Activated CD4-positive, alpha-beta T cell treated with anti-CD3 and anti-CD28 coated beads, Interleukin-2, Interleukin-4, amounts not matched to agents 100 ng/mL and 50 ng/mL, durations not matched to agents 16 hours and 8 hours (primary cell): ENCODE results near the gene RAF1.
"Not testable (repeated sequence)": the region's sequence is repeated elsewhere in the genome, so short reads cannot be mapped to it uniquely, and the experiment has no call there.

Experiments
- DNase-seq: peaks from one replicate; pipeline ENCODE4 v3.0.0-alpha.2; 2020; ENCODE audit warnings: low spot score

RAF1 gene

DNA sequence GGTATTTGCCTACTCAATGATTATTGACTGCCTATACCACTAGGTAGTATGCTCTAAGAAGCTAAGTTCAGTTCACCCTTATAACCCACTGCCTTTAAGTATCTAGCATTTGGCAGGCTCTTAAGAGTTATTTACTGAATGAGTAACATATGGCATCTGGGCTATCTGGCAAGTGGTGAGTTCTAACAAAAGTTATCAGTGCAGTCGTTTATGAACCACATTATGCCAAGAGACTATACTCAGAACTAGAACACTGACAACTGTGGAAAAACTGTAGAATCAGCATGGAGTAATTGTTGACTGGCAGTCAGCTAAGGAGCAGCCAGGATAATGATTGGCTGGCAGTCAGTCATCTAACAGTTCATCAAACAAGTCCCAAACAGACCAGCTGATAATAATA lies 25.8 kb downstream of the RAF1 start:
- no peak for DNase-seq

DNA sequence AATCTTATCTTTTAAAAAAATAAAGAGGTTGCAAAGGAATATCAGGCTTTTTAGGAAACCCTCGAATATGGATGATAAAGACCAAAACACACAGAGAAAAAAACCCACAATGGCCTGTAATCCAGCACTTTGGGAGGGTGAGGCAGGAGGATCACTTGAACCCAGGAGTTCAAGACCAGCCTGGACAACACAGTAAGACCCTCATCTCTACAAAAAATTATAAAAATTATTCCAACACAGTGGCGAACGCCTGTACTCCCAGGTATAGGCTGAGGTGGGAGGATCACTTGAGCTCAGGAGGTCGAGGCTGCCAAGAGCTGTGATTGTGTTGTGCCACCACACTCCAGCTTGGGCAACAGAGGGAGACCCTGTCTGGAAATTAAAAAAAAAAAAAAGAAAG lies 30.8 kb downstream of the RAF1 start:
- no peak for DNase-seq

DNA sequence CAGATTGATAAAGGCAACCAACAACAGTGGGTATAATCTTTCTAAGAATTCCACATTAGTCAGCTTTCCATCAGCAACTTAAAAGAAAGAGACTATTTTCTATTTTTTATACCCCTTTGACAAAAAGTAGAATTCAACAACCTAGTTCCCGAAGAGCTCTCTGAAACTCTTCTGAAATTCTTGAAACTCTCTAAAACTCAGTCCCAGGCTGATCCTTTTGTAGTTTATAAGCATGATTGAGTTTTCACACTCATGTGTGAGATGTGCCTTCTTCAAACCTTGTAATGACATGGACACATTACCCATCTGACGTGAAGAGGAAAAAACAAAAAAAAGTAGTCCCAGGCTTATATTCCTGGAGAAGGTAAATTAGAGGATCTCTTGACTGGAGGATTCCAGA lies 31.4 kb downstream of the RAF1 start:
- no peak for DNase-seq

DNA sequence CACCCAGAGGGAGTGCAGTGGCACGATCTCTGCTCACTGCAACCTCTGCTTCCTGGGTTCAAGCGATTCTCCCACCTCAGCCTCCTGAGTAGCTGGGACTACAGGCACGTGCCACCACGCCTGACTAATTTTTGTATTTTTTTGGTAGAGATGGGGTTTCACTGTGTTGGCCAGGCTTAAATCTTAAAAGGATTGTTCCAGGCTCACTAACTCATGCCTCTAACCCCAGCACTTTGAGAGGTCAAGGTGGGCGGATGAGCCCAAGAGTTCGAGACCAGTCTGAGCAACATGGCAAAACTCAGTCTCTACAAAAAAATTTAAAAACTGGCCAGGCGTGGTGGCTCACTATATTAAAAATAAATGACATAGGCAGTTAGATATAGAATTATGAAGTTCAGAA lies 33.1 kb downstream of the RAF1 start:
- not testable (repeated sequence) for DNase-seq

DNA sequence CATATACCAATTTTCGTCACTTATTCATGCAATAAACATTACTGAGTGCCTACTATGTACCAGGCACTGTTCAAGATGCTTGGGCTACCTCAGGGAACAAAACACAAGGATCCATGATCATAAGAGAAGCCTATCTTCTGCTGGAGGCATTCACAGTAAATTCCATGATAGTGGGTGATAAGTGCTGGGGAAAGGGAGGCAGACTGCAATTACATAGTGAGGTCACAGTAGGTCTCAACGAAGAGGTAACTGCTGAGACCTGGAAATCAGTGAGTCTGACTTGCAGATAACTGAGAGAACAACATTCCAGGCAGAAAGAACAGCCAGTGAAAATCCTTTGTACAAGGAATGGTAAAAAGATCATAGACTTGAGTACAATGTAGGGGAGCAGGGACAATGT lies 33.6 kb downstream of the RAF1 start:
- no peak for DNase-seq

DNA sequence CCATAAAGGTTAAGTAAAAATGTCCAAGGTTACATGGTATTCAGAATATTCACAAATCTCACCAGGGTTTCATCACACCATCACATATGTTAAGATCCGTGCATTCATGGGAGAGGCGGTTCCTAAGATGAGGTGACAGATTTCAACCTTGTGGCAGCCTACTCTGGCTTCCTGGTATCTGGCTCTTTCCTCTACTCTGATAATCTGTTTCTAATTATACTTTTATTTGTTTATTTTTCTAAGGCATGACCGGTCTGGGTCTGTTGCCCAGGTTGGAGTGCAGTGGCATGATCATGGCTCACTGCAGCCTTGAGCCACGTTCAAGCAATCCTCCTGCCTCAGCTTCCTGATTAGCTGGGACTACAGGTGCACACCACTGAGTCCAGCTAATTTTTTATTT lies 34.4 kb downstream of the RAF1 start:
- no peak for DNase-seq

DNA sequence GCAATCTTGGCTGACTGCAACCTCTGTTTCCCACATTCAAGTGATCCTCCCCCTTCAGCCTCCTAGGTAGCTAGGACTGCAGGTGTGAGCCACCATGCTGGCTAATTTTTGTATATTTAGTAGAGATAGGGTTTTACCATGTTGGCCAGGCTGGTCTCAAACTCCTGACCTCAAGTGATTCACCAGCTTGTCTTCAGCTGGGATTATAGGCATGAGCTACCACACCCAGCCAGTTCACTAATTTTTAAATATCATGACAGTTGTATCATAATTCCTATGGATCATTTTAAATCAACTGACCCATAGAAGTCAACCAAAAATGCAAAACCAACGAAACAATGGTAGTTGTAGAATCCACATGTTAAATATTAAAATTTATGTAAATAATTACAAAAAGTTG lies 35.1 kb downstream of the RAF1 start:
- no peak for DNase-seq

DNA sequence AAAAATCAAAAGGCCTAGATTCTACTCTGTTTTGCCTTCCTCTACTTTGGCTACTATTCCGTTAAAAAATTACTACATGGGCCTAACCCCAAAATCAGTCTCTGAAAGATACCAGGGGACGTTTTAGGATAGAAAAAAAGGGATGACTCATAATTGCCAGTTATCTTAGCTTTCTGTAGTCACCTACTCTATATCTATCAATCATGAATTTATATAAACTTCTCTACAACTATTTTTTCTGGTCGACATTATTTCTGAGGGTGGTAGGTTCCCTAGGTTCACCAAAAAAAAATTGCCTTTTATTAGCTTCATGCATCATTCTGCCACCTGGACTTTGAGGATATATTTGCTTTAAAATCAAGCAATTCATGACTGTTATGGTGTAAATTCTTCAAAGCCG lies 36.5 kb downstream of the RAF1 start:
- DNase-seq, result no peak

DNA sequence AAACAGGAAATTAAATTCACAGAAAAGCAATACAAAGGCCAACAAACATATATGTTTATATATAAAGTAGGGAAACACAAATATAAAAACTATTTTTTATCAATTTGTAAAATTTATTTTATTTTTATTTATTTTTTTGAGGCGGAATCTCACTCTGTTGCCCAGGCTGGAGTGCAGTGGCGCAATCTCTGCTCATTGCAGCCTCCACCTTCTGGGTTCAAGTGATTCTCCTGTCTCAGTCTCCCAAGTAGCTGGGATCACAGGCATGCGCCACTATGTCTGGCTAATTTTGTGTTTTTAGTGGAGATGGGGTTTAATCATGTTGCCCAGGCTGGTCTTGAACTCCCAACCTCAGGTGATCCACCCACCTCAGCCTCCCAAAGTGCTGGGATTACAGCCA lies 39.0 kb downstream of the RAF1 start:
- DNase-seq, result not testable (repeated sequence)

DNA sequence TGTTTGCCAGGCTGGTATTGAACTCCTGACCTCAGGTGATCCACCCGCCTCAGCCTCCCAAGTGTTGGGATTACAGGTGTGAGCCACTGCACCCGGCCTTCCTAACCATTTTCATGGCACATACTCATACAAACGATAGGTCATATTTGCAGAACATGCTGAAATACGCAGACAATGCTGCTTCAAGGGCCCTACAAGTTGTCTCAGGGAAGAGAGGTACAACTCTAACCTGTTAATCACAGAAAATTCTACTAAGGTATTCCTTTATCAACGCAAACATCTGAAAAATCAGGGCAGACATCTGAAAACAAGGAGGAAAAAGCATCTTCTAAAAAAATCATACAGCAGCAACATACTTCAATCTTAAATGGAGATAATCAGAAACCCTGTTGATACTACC lies 39.9 kb downstream of the RAF1 start:
- no peak for DNase-seq

DNA sequence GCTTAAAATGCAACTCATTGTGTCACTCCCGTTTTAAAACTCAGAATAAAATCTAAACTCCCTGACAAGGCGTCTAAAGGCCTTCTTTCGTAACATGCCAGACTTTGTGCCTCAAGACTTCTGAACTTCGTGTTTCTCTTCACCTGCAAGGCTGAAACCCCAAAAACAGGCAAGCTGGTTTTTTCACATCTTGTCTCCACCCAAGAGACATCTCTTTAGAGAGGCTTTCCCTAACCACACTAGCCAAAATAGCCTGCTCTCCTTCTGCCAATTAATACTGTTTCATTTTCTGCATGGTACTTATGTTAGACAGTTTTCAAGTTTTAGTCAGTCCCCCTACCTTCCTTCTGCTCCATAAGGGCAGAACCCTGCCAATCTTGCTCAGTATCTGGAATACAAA lies 41.6 kb downstream of the RAF1 start:
- no peak for DNase-seq

DNA sequence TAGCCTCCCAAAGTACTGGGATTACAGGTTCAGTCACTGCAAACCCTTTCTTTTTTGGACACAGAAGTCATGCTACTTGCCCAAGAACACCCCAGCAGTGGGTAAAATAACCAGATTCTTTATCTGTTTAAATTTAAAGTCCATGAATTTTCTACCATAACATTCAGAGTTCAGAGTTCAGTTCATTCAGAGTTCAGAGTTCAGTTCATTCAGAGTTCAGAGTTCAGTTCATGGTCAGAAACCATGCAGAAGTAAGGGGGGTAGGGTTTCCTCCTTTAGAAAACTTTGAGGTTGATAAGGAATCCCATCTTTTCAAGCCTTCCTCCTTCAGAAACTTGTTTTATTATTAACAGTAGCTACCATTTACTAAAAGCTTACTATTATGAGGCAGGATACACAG lies 43.2 kb downstream of the RAF1 start:
- no peak for DNase-seq

DNA sequence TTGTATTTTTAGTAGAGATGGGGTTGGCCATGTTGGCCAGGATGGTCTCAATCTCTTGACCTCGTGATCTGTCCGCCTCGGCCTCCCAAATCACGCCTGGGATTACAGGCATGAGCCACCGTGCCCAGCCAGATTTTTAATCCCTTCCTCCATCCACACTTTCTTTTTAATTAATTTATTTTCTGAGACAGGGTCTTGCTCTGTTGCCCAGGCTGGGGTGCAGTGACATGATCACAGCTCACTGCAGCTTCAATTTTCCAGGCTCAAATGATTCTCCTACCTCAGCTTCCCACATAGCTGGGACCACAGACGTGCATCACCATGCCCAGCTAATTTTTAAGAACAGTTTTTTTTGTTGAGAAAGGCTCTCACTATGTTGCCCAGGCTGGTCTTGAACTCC lies 43.6 kb downstream of the RAF1 start:
- DNase-seq, result no peak

DNA sequence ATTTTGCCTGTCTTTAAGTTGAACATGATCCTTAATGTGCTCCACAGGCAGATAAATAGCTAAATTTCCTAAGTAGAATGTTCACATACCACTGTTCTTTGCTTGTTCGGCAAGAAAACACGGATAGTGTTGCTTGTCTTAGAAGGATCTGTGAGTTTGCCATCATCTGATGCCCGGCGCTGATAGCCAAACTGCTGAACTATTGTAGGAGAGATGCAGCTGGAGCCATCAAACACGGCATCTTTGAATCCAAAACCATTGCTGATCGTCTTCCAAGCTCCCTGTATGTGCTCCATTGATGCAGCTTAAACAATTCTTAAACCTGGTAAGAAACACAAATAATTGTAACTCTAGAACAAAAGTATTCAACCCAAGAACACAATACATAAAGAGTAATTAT lies 45.5 kb downstream of the RAF1 start:
- DNase-seq, result no peak

DNA sequence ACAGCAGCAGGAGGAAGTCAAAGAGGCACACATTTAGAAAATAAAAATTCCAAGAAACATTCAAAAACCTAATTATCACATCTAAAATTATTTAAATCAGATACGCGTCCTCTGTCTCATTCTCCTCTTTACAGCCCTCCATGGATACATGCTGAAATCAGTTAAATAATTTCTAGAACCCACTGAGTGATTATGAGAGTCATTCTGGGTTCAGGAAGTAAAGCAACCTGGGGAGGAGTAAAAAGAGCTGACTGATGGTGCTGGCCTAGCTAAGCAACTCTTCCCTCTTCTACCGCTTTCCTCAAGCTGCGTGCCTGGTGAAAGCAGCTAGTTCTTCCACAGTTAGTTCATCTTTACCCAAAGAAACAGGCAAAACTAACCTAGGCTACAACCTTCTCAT lies 48.7 kb downstream of the RAF1 start:
- DNase-seq, result peak; percentile 42

DNA sequence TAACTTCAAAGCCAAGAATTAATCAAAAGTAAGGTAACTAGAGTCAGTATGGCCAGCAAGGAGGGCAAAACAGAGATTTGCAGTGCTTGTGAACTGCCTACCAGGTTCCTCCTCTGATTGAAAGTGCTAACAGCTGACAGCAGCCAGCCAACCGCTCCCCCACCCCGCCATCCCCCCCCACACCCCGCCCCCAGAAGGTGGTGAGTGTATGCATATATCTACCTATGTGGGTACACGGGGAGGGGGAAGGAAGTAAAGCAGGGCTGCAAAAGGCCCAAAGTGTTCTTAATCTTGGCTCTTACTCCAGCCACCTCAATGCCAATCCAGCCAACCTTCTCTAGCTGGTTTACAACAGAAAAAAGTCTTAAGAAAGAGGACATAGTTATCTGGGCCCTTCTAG lies 50.7 kb downstream of the RAF1 start:
- DNase-seq, result no peak

DNA sequence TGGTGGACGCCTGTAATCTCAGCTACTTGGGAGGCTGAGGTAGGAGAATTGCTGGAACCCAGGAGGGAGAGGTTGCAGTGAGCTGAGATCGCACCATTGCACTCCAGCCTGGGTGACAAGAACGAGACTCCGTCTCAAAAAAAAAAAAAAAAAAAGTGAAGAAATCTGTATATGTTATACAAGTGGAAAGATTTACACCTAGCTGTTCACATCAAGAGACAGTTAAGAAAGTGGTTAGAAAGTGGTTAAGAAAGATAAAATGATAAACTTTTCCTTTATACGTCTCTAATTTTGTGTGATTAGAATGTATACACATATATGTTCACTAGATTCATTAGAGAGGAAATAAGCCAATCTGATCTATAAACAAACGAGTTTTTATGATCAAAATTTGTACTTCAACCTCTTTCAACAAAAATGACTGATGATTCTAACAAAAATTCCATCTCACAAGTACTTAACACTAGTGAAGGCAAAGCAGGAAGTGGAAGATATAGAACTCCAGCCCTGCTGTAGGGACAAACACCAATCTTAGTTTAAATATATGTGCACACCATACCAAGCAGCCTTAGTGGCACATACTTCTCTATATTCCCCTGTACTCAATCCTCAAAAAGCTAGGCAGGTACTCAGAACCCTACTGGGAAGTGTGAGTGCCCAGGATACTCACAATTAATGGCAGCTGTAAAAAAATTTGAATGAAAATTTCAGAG lies 51.2 kb downstream of the RAF1 start:
- no peak for DNase-seq

DNA sequence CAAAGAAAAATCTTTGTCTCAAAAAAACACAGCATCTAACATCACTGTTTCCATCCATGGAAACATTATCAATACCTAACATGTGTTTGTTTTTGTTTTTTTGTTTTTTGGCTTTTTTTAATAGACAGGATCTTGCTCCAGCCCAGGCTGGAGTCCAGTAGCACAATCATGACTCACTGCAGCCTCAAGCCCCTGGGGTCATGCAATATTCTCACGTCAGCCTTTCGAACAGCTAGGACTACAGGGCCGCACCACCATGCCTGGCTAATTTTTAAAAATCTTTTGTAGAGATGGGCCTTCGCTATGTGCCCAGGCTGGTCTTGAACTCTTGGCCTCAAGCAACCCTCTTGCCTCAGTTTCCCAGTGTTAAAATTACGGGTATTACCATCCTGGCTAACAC lies 52.8 kb downstream of the RAF1 start:
- no peak for DNase-seq

DNA sequence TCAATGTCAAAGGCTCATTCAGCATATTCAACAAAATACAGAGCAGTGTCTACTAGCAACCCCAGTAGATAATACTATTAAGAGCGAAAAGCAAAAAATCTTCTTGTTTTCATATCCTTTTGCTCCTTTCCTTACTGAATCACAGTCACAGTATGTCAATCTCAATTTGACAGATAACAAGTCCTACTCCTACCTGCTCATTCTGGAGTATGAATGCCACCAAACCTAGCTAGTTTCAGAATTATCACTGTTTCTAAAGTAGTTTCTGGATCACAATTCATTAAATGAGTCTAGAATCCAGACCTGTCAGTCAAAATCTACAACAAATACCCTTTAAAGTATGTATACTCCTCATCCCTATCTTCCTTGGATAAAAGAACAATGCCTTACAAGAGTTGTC lies 55.5 kb downstream of the RAF1 start:
- DNase-seq, result peak; percentile 36

DNA sequence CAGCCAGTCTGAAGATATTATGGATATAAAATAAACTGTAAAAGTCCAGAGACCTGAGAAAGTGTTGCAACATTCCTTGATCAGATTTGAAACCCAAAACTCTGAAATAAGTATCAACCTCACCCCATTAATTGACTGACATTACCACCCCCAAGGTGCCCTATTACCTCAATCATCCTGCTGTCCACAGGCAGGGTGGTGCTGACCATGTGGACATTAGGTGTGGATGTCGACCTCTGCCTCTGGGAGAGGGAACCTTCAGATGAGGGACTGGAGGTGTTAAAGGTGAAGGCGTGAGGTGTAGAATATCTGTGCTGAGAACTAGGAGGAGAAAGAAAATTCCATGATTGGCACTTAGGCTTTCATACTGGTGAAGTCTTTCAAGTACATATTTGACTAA lies 59.9 kb downstream of the RAF1 start:
- no peak for DNase-seq

DNA sequence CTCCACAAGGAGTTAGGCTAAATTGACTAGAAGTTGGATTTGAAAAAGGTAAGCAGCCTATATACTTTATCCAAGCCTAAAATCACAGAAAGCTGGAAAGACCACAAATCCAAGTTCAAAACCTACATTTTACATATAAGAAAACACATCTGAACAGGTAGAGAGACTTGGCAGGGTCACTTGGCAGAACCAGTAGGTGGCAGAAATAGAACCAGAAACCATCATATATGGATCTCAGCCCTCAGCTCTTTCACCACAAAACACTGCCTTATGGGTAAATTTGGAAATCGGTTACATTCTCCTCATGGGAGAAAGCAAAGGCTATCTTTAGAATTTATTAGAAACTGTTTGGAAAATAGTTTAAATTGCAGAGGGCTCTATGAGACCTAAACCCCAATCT lies 62.8 kb downstream of the RAF1 start:
- no peak for DNase-seq

DNA sequence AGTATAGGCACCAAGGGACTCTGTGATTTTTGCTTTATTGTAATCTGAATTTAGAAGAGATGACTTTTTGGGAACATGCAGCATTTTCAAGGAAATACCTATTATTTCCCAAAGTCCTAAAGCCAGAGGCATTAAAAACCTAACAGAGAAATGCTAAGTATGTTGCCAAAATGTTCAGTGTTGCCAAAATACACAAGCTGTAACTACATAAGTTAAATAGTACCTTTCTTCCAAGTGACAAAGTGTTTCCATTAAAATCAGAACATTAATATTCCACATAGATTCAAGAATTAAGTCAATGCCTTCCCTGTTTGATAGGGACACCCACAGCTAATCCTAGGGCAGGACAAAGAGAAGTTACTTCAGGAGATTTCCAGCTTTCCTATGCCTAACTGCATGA lies 65.0 kb downstream of the RAF1 start:
- no peak for DNase-seq

DNA sequence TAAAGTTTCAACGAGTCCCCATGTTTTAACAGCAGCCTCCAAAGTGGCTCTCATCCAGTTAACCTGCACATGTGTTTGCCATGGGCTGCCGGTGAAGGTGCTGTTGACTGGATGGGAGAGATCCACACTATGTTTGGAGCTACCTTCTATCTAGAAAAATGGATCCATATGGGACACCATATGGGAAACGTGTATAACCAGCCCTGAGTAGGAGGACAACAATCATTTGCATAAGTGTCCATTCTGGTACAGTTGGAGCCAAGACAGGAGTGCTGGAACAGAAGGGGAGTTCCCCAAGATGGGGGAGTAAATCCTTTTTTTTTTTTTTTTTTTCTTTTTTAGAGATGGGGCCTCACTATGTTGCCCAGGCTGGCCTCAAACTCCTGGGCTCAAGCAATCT lies 70.4 kb downstream of the RAF1 start:
- DNase-seq, result no peak

DNA sequence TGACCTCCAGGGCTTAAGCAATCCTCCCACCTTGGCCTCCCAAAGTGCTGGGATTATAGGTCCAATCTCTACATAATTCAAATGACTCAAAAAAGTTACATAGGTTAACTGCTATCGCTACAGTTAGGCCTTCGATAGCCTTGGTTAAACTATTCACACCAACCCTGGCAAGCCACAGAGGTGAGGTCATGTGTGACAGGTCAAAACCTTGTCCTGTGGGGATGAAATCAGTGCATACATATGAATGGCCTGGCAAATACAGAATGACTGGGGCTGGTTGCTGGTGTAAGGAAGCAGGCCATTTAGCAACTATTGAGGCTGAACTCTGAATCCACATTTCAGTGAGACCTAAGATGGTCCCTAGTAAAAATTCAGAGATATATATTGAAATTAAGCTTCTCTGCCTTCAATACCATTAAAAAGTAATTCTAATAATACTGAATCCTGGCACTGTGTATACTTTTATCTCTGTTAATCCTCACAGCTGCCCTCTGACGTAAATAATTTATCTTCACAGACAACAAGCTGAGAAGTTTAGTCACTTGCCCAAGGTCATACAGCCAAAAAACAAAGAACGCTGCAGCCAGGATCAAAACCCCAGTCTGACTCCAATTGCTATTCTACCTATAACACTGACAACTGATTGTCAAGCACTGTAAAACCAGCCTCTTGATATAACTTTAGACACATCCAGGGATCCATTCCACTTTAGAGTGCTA lies 71.8 kb downstream of the RAF1 start:
- DNase-seq, result no peak
